Measurements from ENCODE around the gene CNNM1. TPM values are rescaled to one million over a fixed set of nuclear protein-coding genes. Genes with fewer than 3 reads are reported as not detected.
A peak's percentile ranks its signal among the peaks of the same experiment; 100 is the strongest.

CNNM1 gene
- total and polyA plus RNA-seq, 5 donors from 2014 or later: 0.07 TPM; not detected in 4

DNA sequence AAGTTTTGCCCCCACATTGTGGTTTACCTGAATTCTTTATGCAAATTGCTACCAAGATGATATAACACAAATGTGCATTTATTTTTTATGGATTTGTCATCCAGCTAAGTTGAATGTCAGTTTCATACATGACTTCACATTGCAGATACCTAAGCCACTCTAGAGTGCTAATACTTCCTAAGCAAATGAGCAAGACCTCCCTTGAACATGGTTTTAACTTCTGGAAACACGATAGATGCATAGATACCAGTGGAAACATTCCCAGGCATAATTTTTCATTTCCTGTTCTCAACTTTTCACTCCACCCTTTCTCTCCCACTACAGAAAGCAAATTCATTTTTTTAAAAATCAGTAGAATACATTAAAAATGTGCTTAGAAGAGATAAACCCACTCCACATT is 81.0 kb downstream of the CNNM1 start:
- no peaks in the 10 kb centered on the region for H3K9me3 ChIP-seq (ENCODE audit: control insufficient read depth in 2 of 2, low read length in 2 of 2)
- H3K4me1 ChIP-seq (ENCODE audit: control insufficient read depth, insufficient read depth, low read length, poor library complexity, severe bottlenecking): no peaks in the 10 kb centered on the region
- Mint-ChIP-seq H3K27ac (no peak overlapping the region), H3K4me3 (no peak overlapping the region), H3K9me3 (no peaks in the 10 kb centered on the region), H3K4me1 (peaks cover 0 to 10% (median 2%) of the 10 kb centered on the region in 4 donors), H3K36me3 (peaks cover 50% of the 10 kb centered on the region), H3K27me3 (no peaks in the 10 kb centered on the region)
- no peaks in the 10 kb centered on the region for H3K27me3 ChIP-seq (ENCODE audit: control insufficient read depth, insufficient read depth, low read length)
- DNase-seq: no peak
- no peak for ATAC-seq (ENCODE audit: low read depth in 2 of 2)
- H3K27ac ChIP-seq (ENCODE audit: insufficient read depth, low read length, poor library complexity, severe bottlenecking): no peak overlapping the region
- no peak overlapping the region for H3K4me3 ChIP-seq (ENCODE audit: low read depth, low read length)
- H3K36me3 ChIP-seq (ENCODE audit: control insufficient read depth, insufficient read depth, low read length): peaks cover 14% of the 10 kb centered on the region

DNA sequence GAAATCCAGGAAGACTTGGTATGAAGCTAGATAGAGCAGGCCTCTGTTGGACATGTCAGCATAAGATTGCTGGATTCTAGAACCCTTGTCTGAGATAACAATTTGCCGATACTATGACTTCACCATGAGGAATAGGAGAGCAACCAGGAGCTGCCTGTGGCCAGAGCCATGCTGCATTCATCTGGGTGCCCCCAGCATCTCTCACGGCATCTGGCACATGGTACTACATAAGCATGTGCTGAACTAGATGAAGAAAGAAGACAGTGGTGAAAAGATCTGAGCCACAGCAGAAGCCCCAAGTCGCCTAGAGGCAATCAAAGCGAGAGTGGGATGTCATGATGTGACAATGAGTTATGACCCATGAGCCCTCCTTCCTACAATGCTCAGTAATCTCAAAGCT is 81.7 kb downstream of the CNNM1 start:
- peaks cover 43% of the 10 kb centered on the region for H3K36me3 Mint-ChIP-seq
- peaks cover 9% of the 10 kb centered on the region for H3K36me3 ChIP-seq (ENCODE audit: control insufficient read depth, insufficient read depth, low read length)
- H3K27ac ChIP-seq (ENCODE audit: insufficient read depth, low read length, poor library complexity, severe bottlenecking): no peak overlapping the region
- H3K27me3 Mint-ChIP-seq: no peaks in the 10 kb centered on the region
- no peaks in the 10 kb centered on the region for H3K4me1 ChIP-seq (ENCODE audit: control insufficient read depth, insufficient read depth, low read length, poor library complexity, severe bottlenecking)
- H3K4me3 ChIP-seq (ENCODE audit: low read depth, low read length): no peak overlapping the region
- H3K27ac Mint-ChIP-seq: no peak overlapping the region
- ATAC-seq (ENCODE audit: low read depth in 2 of 2) (no peak), DNase-seq (no peak)
- H3K4me3 Mint-ChIP-seq: no peak overlapping the region
- no peaks in the 10 kb centered on the region for H3K27me3 ChIP-seq (ENCODE audit: control insufficient read depth, insufficient read depth, low read length)
- H3K9me3 ChIP-seq (ENCODE audit: control insufficient read depth in 2 of 2, low read length in 2 of 2): no peaks in the 10 kb centered on the region
- no peaks in the 10 kb centered on the region for H3K9me3 Mint-ChIP-seq
- H3K4me1 Mint-ChIP-seq: peaks cover 0 to 10% (median 2%) of the 10 kb centered on the region in 4 donors

DNA sequence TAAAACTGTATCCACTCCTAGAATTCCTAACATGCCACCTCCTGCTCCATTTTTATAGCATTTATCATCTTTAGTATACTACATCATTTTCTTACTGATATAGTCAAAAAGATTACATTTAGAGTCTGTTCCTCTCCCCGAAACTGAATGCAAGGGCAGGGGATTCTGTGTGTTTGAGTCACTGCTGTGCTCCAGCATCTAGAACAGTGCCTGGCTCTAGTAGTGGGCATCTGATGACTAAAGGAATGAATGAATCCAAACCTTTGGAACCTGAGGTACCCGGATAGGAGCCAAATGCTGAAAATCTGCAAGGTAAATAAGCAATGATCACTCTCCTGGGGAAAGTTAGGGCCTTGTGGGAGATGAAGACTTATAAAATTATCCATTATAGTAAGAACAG is 82.4 kb downstream of the CNNM1 start:
- Mint-ChIP-seq H3K27me3 (no peaks in the 10 kb centered on the region), H3K36me3 (peaks cover 43% of the 10 kb centered on the region), H3K27ac (peak overlapping the region in 1 of 3 donors; percentile 8), H3K4me1 (peaks cover 0 to 13% (median 5%) of the 10 kb centered on the region in 4 donors), H3K4me3 (no peak overlapping the region), H3K9me3 (no peaks in the 10 kb centered on the region)
- peaks cover 2% of the 10 kb centered on the region for H3K36me3 ChIP-seq (ENCODE audit: control insufficient read depth, insufficient read depth, low read length)
- DNase-seq (no peak), ATAC-seq (ENCODE audit: low read depth in 2 of 2) (no peak)
- H3K27ac ChIP-seq (ENCODE audit: insufficient read depth, low read length, poor library complexity, severe bottlenecking): no peak overlapping the region
- H3K27me3 ChIP-seq (ENCODE audit: control insufficient read depth, insufficient read depth, low read length): no peaks in the 10 kb centered on the region
- H3K9me3 ChIP-seq (ENCODE audit: control insufficient read depth in 2 of 2, low read length in 2 of 2): no peaks in the 10 kb centered on the region
- H3K4me1 ChIP-seq (ENCODE audit: control insufficient read depth, insufficient read depth, low read length, poor library complexity, severe bottlenecking): no peaks in the 10 kb centered on the region
- no peak overlapping the region for H3K4me3 ChIP-seq (ENCODE audit: low read depth, low read length)

DNA sequence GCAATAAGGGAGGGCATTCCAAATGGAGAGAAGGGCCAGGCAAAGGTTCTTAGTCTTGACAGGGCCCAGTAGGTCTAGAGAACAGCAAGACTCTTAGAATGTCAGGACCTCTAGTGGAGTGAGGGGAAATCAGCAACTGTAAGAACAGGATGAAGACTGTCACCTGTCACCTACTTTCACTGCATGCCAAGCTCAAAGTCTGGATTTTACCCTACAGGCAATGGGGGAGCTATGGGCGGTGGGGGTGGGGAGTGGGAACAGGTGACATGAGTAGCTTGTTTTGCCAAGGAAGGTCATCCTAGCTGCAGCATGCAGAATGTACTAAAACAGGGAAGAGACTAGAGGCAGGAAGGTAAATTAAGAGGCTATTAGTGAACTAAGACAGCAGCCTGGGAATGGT is 82.9 kb downstream of the CNNM1 start:
- no peaks in the 10 kb centered on the region for H3K9me3 ChIP-seq (ENCODE audit: control insufficient read depth in 2 of 2, low read length in 2 of 2)
- H3K4me3 ChIP-seq (ENCODE audit: low read depth, low read length): no peak overlapping the region
- DNase-seq (no peak), ATAC-seq (ENCODE audit: low read depth in 2 of 2) (no peak)
- no peaks in the 10 kb centered on the region for H3K9me3 Mint-ChIP-seq
- H3K27me3 Mint-ChIP-seq: no peaks in the 10 kb centered on the region
- no peak overlapping the region for H3K4me3 Mint-ChIP-seq
- no peak overlapping the region for H3K27ac ChIP-seq (ENCODE audit: insufficient read depth, low read length, poor library complexity, severe bottlenecking)
- peaks cover 2% of the 10 kb centered on the region for H3K36me3 ChIP-seq (ENCODE audit: control insufficient read depth, insufficient read depth, low read length)
- peak overlapping the region in 1 of 3 donors; percentile 8 for H3K27ac Mint-ChIP-seq
- peaks cover 39% of the 10 kb centered on the region for H3K36me3 Mint-ChIP-seq
- H3K27me3 ChIP-seq (ENCODE audit: control insufficient read depth, insufficient read depth, low read length): no peaks in the 10 kb centered on the region
- H3K4me1 Mint-ChIP-seq: peaks cover 0 to 13% (median 5%) of the 10 kb centered on the region in 4 donors
- H3K4me1 ChIP-seq (ENCODE audit: control insufficient read depth, insufficient read depth, low read length, poor library complexity, severe bottlenecking): no peaks in the 10 kb centered on the region

DNA sequence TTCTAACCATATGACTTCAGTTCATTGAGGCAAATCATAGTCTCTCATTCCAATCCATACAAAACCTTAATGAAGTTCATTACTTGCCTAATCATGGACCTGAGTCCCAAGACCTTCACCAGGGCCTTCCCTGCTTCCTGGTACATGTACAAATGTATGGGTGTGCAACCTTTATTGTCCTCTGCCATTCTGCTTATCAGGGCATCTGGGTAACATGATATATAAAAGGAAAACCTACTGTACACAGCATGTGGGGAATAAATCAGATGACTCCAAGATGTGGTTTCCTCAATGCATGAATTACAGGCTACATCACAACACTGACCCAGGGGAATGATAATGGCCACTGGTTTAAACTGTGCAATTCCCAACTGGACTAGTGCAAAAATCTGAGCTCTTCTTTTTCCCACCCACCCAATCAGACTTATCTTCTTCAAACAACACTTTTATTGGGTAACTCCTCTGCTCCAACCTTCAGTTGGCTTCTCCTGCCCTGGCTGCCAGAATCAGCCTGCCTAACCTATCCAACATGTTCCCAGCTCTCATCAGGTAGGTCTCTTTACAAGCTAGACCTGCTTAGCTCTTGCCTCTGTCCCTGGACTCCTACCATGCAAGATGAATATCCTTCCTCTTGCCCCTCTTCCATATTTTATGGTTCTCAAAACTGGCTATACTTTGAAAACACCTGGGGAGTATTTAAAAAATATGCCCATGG is 89.9 kb downstream of the CNNM1 start:
- no peak for DNase-seq
- peaks cover 13% of the 10 kb centered on the region for H3K36me3 ChIP-seq (ENCODE audit: control insufficient read depth, insufficient read depth, low read length)
- H3K27me3 ChIP-seq (ENCODE audit: control insufficient read depth, insufficient read depth, low read length): no peaks in the 10 kb centered on the region
- no peaks in the 10 kb centered on the region for H3K9me3 Mint-ChIP-seq
- peaks cover 61% of the 10 kb centered on the region for H3K36me3 Mint-ChIP-seq
- H3K4me3 ChIP-seq (ENCODE audit: low read depth, low read length): no peak overlapping the region
- H3K27me3 Mint-ChIP-seq: no peaks in the 10 kb centered on the region
- peaks cover 0 to 12% (median 8%) of the 10 kb centered on the region in 4 donors for H3K4me1 Mint-ChIP-seq
- no peak overlapping the region for H3K27ac Mint-ChIP-seq
- no peaks in the 10 kb centered on the region for H3K4me1 ChIP-seq (ENCODE audit: control insufficient read depth, insufficient read depth, low read length, poor library complexity, severe bottlenecking)
- no peak for ATAC-seq (ENCODE audit: low read depth in 2 of 2)
- no peaks in the 10 kb centered on the region for H3K9me3 ChIP-seq (ENCODE audit: control insufficient read depth in 2 of 2, low read length in 2 of 2)
- H3K4me3 Mint-ChIP-seq: no peak overlapping the region
- no peak overlapping the region for H3K27ac ChIP-seq (ENCODE audit: insufficient read depth, low read length, poor library complexity, severe bottlenecking)

DNA sequence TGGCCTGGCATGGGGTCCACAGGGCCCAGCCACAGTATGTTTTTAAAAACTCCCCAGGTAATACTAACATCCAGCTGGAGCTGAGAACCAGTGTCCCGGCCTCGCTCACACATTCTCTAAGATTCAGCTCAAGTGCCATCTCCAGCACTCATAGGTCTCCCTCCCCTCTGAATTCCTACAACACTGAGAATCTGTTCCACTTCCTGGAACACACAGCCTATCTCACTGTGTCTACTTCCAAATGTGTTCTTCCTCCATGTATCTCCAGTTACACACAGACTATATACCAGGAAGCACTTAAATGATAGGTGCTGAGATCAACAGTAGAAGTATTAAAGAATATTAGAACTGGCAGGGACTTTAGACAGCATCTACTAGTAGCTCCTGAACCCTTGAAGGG is 90.5 kb downstream of the CNNM1 start:
- Mint-ChIP-seq H3K36me3 (peaks cover 55% of the 10 kb centered on the region), H3K4me3 (no peak overlapping the region), H3K27ac (no peak overlapping the region), H3K4me1 (peaks cover 0 to 11% (median 7%) of the 10 kb centered on the region in 4 donors), H3K27me3 (no peaks in the 10 kb centered on the region), H3K9me3 (no peaks in the 10 kb centered on the region)
- H3K27ac ChIP-seq (ENCODE audit: insufficient read depth, low read length, poor library complexity, severe bottlenecking): no peak overlapping the region
- H3K9me3 ChIP-seq (ENCODE audit: control insufficient read depth in 2 of 2, low read length in 2 of 2): no peaks in the 10 kb centered on the region
- H3K27me3 ChIP-seq (ENCODE audit: control insufficient read depth, insufficient read depth, low read length): no peaks in the 10 kb centered on the region
- peaks cover 17% of the 10 kb centered on the region for H3K36me3 ChIP-seq (ENCODE audit: control insufficient read depth, insufficient read depth, low read length)
- ATAC-seq (ENCODE audit: low read depth in 2 of 2): no peak
- H3K4me3 ChIP-seq (ENCODE audit: low read depth, low read length): no peak overlapping the region
- H3K4me1 ChIP-seq (ENCODE audit: control insufficient read depth, insufficient read depth, low read length, poor library complexity, severe bottlenecking): no peaks in the 10 kb centered on the region
- DNase-seq: no peak

DNA sequence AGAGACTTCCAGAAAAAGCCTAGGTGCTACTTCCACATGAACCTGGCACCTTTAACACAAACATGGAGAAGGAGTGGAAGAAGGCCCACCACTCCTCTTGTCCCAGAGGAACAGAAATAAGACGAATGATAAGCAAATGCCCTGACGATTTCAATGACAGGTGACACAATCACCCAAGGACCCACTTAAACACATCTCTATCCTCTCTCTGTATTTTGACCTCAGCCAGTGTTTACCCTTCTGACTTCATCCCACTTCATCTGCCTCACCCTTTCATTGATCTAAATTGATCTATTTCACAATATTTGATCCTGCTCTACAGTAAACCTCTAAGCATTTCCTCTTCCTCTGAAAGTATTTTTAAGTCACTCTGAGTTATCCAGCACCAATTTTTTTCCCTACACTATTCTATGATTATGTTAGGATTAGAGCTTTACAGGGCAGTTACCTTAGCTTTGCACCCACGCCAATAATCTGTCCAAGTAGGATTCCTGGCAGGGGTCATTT is 92.1 kb downstream of the CNNM1 start:
- DNase-seq (no peak), ATAC-seq (ENCODE audit: low read depth in 2 of 2) (no peak)
- Mint-ChIP-seq H3K4me3 (no peak overlapping the region), H3K27ac (no peak overlapping the region), H3K36me3 (peaks cover 62% of the 10 kb centered on the region), H3K9me3 (no peaks in the 10 kb centered on the region), H3K27me3 (no peaks in the 10 kb centered on the region), H3K4me1 (peaks cover 0 to 12% (median 6%) of the 10 kb centered on the region in 4 donors)
- H3K9me3 ChIP-seq (ENCODE audit: control insufficient read depth in 2 of 2, low read length in 2 of 2): no peaks in the 10 kb centered on the region
- no peaks in the 10 kb centered on the region for H3K27me3 ChIP-seq (ENCODE audit: control insufficient read depth, insufficient read depth, low read length)
- H3K27ac ChIP-seq (ENCODE audit: insufficient read depth, low read length, poor library complexity, severe bottlenecking): no peak overlapping the region
- peaks cover 25% of the 10 kb centered on the region for H3K36me3 ChIP-seq (ENCODE audit: control insufficient read depth, insufficient read depth, low read length)
- no peaks in the 10 kb centered on the region for H3K4me1 ChIP-seq (ENCODE audit: control insufficient read depth, insufficient read depth, low read length, poor library complexity, severe bottlenecking)
- H3K4me3 ChIP-seq (ENCODE audit: low read depth, low read length): no peak overlapping the region

DNA sequence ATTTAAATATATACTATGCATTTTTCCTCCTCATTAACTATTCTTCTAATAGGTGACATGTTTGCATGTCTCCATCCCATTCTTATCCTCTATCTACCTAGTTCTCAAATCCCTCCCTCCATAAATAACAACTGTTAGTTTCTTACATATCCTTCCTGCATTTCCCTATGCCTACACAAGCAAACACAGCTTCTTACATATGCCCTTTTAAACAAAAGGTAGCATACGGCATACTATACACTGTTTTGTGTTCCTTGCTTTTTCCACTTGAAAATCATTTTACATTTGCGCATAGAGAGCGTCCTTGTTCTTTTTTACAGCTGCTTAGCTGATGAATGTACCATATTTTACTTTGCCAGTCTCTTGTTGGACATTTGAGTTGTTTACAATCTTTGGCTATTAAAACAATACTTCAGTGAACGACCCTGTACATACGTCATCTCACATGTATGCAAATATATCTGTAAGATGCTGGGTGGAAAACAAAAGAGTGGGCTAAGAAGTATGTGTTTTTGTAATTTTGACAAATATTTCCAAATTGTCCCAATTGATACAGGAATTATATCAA is 93.5 kb downstream of the CNNM1 start:
- H3K4me1 ChIP-seq (ENCODE audit: control insufficient read depth, insufficient read depth, low read length, poor library complexity, severe bottlenecking): no peaks in the 10 kb centered on the region
- no peak for DNase-seq

More for the DNA sequence above, 93.5 kb downstream of the CNNM1 start:
- H3K4me3 ChIP-seq (ENCODE audit: low read depth, low read length): no peak overlapping the region
- H3K27me3 Mint-ChIP-seq: no peaks in the 10 kb centered on the region
- peaks cover 0 to 12% (median 4%) of the 10 kb centered on the region in 4 donors for H3K4me1 Mint-ChIP-seq
- peaks cover 25% of the 10 kb centered on the region for H3K36me3 ChIP-seq (ENCODE audit: control insufficient read depth, insufficient read depth, low read length)
- H3K36me3 Mint-ChIP-seq: peaks cover 57% of the 10 kb centered on the region
- no peaks in the 10 kb centered on the region for H3K9me3 Mint-ChIP-seq
- peak overlapping the region in 1 of 3 donors; percentile 48 for H3K27ac Mint-ChIP-seq
- no peak for ATAC-seq (ENCODE audit: low read depth in 2 of 2)
- H3K27me3 ChIP-seq (ENCODE audit: control insufficient read depth, insufficient read depth, low read length): no peaks in the 10 kb centered on the region
- no peaks in the 10 kb centered on the region for H3K9me3 ChIP-seq (ENCODE audit: control insufficient read depth in 2 of 2, low read length in 2 of 2)
- no peak overlapping the region for H3K4me3 Mint-ChIP-seq
- H3K27ac ChIP-seq (ENCODE audit: insufficient read depth, low read length, poor library complexity, severe bottlenecking): no peak overlapping the region

Data from CD4-positive, CD25-positive, alpha-beta regulatory T cell (primary cell).